ENCODE measurements around the gene FGG. TPM values are rescaled to one million over a fixed set of nuclear protein-coding genes. Genes with fewer than 3 reads are reported as not detected.

FGG gene
- total and polyA plus RNA-seq, 2 of the 13 experiments (the other 11 are each of a cell fraction or from before 2014, with no cell fraction given), result 1,037 to 2,423 TPM

DNA sequence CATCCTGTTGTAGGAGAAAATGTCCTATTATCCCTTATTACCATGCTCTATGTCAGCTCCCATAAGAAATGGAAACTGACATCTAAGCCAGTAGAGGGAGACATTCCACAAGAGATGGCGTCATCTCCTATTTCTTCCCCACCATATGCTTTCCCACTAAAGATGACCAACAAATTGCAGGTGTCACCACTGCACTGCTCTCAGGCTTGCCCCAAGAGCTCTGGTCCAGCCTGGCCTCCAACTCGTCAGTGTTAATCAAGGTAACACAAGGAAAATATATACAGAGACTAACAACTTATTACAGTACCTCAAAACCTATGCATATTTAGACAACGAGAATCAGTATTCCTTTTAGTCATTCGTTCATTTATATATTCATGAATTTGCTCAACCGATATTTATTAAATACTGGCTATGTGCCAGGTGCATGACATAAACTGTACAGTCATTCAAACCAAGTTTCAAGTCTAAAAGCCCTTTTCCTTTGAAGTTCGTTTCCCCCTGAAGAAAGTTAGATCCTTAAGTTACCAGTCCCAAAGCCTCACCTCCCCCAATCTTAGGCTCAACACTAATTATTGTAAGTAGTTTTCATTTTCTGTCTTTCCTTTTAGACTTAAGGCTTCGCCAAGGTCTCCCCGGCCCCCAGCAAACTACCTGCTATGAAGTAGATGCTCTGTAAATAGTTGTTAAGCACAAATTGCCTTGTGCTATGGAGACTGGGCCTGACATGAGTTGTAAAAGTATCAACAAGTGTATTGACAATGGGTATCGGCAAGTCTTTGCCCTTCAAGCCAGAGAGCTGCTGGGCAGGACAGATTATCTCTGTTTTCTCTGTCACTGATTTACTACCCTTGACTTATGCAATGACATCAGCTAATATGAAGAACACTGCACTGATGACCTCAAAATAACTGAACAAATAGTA is 52.7 kb downstream of the FGG start (continued):
- TF ChIP-seq, protein P1, sequence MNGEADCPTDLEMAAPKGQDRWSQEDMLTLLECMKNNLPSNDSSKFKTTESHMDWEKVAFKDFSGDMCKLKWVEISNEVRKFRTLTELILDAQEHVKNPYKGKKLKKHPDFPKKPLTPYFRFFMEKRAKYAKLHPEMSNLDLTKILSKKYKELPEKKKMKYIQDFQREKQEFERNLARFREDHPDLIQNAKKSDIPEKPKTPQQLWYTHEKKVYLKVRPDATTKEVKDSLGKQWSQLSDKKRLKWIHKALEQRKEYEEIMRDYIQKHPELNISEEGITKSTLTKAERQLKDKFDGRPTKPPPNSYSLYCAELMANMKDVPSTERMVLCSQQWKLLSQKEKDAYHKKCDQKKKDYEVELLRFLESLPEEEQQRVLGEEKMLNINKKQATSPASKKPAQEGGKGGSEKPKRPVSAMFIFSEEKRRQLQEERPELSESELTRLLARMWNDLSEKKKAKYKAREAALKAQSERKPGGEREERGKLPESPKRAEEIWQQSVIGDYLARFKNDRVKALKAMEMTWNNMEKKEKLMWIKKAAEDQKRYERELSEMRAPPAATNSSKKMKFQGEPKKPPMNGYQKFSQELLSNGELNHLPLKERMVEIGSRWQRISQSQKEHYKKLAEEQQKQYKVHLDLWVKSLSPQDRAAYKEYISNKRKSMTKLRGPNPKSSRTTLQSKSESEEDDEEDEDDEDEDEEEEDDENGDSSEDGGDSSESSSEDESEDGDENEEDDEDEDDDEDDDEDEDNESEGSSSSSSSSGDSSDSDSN (CRISPR knock-in tag; IDR thresholded peaks at IDR 0.05), result peak; percentile 38; the same call in 1 of the 2 replicates
- TF ChIP-seq ZNF207 (IDR thresholded peaks at IDR 0.05; ENCODE audit: borderline replicate concordance), result no peak
- no peak for TF ChIP-seq ZNF678 (CRISPR knock-in tag; IDR thresholded peaks at IDR 0.05)
- TF ChIP-seq, protein P2, sequence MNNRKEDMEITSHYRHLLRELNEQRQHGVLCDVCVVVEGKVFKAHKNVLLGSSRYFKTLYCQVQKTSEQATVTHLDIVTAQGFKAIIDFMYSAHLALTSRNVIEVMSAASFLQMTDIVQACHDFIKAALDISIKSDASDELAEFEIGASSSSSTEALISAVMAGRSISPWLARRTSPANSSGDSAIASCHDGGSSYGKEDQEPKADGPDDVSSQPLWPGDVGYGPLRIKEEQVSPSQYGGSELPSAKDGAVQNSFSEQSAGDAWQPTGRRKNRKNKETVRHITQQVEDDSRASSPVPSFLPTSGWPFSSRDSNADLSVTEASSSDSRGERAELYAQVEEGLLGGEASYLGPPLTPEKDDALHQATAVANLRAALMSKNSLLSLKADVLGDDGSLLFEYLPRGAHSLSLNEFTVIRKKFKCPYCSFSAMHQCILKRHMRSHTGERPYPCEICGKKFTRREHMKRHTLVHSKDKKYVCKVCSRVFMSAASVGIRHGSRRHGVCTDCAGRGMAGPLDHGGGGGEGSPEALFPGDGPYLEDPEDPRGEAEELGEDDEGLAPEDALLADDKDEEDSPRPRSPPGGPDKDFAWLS (CRISPR knock-in tag; IDR thresholded peaks at IDR 0.05; ENCODE audit: borderline replicate concordance), result no peak
- TF ChIP-seq, protein P3, sequence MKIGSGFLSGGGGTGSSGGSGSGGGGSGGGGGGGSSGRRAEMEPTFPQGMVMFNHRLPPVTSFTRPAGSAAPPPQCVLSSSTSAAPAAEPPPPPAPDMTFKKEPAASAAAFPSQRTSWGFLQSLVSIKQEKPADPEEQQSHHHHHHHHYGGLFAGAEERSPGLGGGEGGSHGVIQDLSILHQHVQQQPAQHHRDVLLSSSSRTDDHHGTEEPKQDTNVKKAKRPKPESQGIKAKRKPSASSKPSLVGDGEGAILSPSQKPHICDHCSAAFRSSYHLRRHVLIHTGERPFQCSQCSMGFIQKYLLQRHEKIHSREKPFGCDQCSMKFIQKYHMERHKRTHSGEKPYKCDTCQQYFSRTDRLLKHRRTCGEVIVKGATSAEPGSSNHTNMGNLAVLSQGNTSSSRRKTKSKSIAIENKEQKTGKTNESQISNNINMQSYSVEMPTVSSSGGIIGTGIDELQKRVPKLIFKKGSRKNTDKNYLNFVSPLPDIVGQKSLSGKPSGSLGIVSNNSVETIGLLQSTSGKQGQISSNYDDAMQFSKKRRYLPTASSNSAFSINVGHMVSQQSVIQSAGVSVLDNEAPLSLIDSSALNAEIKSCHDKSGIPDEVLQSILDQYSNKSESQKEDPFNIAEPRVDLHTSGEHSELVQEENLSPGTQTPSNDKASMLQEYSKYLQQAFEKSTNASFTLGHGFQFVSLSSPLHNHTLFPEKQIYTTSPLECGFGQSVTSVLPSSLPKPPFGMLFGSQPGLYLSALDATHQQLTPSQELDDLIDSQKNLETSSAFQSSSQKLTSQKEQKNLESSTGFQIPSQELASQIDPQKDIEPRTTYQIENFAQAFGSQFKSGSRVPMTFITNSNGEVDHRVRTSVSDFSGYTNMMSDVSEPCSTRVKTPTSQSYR (CRISPR knock-in tag; IDR thresholded peaks at IDR 0.05; ENCODE audit: borderline replicate concordance), result peak; percentile 71; the same call in 1 of the 2 replicates
- TF ChIP-seq CHCHD3 (CRISPR knock-in tag; IDR thresholded peaks at IDR 0.05), result no peak
- peak; percentile 41; the same call in 1 of the 2 replicates for TF ChIP-seq MBD4 (IDR thresholded peaks at IDR 0.05; ENCODE audit: borderline replicate concordance, low read length)
- no peak for TF ChIP-seq NFIB (CRISPR knock-in tag; IDR thresholded peaks at IDR 0.05; ENCODE audit: borderline replicate concordance)
- TF ChIP-seq, protein P4, sequence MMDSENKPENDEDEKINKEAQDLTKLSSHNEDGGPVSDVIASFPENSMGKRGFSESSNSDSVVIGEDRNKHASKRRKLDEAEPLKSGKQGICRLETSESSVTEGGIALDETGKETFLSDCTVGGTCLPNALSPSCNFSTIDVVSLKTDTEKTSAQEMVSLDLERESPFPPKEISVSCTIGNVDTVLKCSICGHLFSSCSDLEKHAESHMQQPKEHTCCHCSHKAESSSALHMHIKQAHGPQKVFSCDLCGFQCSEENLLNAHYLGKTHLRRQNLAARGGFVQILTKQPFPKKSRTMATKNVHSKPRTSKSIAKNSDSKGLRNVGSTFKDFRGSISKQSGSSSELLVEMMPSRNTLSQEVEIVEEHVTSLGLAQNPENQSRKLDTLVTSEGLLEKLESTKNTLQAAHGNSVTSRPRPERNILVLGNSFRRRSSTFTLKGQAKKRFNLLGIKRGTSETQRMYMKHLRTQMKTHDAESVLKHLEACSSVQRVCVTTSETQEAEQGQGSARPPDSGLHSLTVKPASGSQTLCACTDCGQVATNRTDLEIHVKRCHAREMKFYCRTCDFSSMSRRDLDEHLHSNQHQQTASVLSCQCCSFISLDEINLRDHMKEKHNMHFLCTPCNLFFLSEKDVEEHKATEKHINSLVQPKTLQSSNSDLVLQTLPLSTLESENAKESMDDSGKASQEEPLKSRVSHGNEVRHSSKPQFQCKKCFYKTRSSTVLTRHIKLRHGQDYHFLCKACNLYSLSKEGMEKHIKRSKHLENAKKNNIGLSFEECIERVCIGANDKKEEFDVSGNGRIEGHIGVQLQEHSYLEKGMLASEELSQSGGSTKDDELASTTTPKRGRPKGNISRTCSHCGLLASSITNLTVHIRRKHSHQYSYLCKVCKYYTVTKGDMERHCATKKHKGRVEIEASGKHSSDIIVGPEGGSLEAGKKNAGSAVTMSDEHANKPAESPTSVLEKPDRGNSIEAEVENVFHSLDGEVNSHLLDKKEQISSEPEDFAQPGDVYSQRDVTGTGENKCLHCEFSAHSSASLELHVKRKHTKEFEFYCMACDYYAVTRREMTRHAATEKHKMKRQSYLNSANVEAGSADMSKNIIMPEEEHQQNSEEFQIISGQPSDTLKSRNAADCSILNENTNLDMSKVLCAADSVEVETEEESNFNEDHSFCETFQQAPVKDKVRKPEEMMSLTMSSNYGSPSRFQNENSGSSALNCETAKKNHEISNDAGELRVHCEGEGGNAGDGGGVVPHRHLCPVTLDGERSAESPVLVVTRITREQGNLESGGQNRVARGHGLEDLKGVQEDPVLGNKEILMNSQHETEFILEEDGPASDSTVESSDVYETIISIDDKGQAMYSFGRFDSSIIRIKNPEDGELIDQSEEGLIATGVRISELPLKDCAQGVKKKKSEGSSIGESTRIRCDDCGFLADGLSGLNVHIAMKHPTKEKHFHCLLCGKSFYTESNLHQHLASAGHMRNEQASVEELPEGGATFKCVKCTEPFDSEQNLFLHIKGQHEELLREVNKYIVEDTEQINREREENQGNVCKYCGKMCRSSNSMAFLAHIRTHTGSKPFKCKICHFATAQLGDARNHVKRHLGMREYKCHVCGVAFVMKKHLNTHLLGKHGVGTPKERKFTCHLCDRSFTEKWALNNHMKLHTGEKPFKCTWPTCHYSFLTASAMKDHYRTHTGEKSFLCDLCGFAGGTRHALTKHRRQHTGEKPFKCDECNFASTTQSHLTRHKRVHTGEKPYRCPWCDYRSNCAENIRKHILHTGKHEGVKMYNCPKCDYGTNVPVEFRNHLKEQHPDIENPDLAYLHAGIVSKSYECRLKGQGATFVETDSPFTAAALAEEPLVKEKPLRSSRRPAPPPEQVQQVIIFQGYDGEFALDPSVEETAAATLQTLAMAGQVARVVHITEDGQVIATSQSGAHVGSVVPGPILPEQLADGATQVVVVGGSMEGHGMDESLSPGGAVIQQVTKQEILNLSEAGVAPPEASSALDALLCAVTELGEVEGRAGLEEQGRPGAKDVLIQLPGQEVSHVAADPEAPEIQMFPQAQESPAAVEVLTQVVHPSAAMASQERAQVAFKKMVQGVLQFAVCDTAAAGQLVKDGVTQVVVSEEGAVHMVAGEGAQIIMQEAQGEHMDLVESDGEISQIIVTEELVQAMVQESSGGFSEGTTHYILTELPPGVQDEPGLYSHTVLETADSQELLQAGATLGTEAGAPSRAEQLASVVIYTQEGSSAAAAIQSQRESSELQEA (CRISPR knock-in tag; IDR thresholded peaks at IDR 0.05; ENCODE audit: not compliant biosample characterization), result no peak
- TF ChIP-seq ZSCAN9 (CRISPR knock-in tag; IDR thresholded peaks at IDR 0.05; ENCODE audit: borderline replicate concordance), result peak; percentile 77; the same call in 1 of the 2 replicates

All from HepG2 (cell line).